HG02938 (cell line): ENCODE results near the gene NETO1.

Experiments used
- ATAC-seq: cut with Tn5 transposase; IDR thresholded peaks from one replicate; pipeline ENCODE4 v1.9.1; 2021; ENCODE audit warnings: mild to moderate bottlenecking, moderate library complexity; ENCODE audit not compliant: unreplicated experiment

NETO1 gene

DNA sequence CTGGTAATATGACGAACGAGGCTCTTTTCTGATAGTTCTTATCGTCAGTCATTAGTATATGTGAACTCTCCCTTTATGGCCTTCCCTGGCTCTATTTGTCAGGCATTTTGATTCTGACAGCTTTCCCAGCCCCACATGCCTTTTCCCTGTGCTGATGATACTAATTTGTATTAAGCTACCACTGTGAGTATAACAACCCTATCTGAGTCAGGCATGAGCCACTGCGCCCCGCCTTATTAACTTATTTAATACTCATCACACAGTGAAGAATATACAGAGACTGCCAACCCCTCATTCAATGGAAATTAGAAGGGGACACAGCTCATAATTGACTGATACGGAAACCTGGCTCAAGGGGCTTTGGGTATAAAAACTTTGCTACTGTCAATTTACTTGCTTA, 140.0 kb downstream of the NETO1 start:
- no peak for ATAC-seq

- ATAC-seq = no peak
Observed at GRCh38 chr18:72727038-72727655, 140.6 kb downstream of the NETO1 start.

- no peak for ATAC-seq
Observed at GRCh38 chr18:72726201-72726600, 141.6 kb downstream of the NETO1 start.

- no peak for ATAC-seq
Observed at GRCh38 chr18:72721330-72721729, 146.5 kb downstream of the NETO1 start.

DNA sequence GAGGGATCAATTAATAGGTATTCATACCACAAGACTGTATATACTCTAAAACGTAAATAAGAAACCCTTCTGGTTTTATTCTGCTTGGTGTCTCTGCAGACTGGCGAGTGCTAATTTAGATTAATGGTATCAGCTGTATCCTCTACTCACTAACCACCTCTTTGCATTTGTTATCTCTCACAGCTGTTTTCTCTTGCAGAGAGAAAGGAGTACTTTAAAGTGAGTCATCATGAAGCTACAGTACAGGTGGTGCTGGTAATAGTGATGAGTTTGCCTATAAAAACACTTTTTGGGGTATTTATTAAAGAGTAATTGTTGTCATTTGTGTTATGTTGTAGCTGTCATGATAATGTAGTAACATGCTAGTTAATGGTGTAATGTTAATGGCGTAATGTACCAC, 147.7 kb downstream of the NETO1 start:
- ATAC-seq = no peak

DNA sequence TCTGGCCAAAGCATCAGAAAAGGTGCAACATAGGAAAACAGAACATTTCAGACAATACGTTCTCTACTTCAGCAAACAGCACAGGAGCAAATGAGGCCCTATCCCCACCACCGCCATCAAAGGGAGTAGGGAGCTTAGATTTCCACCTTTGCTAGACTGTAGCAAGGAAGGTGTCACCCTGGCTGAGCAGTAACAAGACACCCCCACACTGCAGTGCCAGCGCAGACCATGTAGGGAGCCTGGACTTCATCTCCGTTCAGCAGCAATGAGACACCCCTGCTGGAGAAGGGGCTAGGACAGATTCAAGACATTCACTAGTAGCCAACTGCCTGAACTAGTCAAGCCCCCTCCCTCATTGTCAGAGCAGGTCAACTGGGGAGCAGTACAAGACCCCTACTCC, 163.6 kb downstream of the NETO1 start:
- no peak for ATAC-seq

GRCh38 chr18:72700961-72701710, 166.7 kb downstream of the NETO1 start:
- ATAC-seq = no peak

DNA sequence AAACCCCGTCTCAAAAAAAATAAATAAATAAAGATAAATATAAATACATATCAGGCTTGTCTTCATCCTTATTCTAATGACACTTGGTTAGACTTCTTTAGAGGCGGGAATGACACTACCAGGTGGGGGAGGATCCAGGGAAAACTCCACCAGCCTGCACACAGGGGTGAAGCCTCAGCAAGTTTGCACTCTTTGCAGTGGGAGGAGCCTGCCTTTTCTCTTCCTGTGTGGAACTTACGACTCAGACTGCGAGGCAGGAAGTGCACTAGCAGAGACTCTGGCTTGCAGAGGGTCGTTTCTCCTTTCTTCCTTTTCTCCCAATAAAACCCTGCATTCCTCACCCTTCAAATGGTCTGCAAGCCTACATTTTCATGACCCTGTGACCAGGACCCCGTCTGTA, 170.1 kb downstream of the NETO1 start:
- ATAC-seq = no peak

DNA sequence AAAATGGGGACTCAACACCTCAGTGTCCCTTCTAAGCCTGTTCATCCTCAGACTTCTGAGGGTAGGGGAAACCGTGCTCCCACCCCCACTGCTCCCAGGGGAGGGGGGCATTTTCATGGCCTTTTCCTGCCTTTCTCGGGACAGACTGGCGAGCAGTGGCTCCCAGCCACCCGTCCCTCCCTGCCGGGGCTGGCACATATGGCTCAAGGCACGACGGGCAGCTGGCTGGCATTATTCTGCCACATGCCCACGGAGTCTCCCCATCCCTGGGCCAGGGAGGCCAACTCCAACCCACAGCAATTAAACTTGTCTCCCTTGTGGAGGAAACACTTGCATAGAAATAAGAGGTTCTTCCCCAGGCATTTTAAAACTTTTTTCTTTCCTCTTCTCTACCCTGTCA, 175.2 kb downstream of the NETO1 start:
- no peak for ATAC-seq
